Fibroblast of villous mesenchyme (primary cell): ENCODE results near the gene FANCE. TPM values are rescaled to one million over a fixed set of nuclear protein-coding genes. Genes with fewer than 3 reads are reported as not detected.

Experiments
- DNase-seq: peaks from one replicate; pipeline ENCODE4 v3.0.0-alpha.2; 2010; ENCODE audit warnings: low read depth
- H3K4me3 ChIP-seq: 2 replicates; pipeline ENCODE4 v1.5.1; 2011; ENCODE audit warnings: low read depth, mild to moderate bottlenecking, low read length
- total RNA-seq: library from RNA; depleted of rRNA; stranded (reverse); fragments of >200 nt; gene quantifications from 2 replicates; pipeline ENCODE4 v1.2.3, GENCODE V29; 2012
- TF ChIP-seq, protein P1 (sequence below): IDR thresholded peaks from 2 replicates; pipeline ENCODE4 v1.5.1; 2012; ENCODE audit warnings: low read depth, mild to moderate bottlenecking, low read length; ENCODE audit not compliant: insufficient read depth

FANCE gene
- total RNA-seq, 1 donor: 6.5 TPM

DNA sequence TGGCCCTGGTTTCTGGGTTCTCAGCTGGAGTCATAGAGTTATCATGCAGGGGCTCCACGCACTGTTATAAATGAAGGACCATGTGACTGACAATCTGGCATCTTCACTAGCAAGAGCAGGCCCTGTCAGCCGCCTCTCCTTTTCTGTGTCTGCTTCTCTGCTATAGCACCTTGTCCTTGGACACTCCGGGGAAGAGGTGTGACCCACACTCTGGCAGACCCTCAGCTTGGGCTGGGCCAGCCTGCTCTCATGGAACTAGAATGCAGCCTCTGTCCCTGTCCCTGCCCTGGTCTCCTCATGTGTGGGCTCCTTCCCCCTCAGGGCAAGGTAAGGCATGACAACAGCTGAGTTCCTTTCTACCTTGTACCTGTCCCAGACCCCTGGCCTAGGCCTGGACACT is 10.9 kb upstream of the FANCE start:
- no peak overlapping the region for H3K4me3 ChIP-seq
- TF ChIP-seq, protein P1, sequence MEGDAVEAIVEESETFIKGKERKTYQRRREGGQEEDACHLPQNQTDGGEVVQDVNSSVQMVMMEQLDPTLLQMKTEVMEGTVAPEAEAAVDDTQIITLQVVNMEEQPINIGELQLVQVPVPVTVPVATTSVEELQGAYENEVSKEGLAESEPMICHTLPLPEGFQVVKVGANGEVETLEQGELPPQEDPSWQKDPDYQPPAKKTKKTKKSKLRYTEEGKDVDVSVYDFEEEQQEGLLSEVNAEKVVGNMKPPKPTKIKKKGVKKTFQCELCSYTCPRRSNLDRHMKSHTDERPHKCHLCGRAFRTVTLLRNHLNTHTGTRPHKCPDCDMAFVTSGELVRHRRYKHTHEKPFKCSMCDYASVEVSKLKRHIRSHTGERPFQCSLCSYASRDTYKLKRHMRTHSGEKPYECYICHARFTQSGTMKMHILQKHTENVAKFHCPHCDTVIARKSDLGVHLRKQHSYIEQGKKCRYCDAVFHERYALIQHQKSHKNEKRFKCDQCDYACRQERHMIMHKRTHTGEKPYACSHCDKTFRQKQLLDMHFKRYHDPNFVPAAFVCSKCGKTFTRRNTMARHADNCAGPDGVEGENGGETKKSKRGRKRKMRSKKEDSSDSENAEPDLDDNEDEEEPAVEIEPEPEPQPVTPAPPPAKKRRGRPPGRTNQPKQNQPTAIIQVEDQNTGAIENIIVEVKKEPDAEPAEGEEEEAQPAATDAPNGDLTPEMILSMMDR: no peak
- no peak for DNase-seq

GRCh38 chr6:35441642-35442041 is 10.5 kb upstream of the FANCE start:
- TF ChIP-seq, protein P1: no peak
- no peak for DNase-seq
- H3K4me3 ChIP-seq: no peak overlapping the region

DNA sequence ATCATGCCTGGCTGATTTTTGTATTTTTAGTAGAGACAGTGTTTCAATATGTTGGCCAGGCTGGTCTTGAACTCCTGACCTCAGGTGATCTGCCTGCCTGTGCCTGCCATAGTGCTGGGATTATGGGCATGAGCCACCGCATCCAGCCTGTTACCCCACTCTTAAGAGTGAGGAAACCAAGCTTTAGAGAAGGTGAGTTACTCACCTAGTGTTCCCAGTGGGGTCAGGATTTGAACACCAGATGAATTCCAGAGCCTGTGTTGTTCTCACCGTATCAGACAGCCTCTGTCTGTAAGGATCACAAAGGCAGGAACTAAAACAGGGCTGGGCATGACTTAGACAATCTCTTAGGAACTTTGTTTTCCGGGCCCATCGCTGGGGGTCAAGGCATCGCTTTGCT is 9.4 kb upstream of the FANCE start:
- TF ChIP-seq, protein P1: no peak
- DNase-seq: no peak
- no peak overlapping the region for H3K4me3 ChIP-seq

- no peak for DNase-seq
- H3K4me3 ChIP-seq: no peak overlapping the region
- TF ChIP-seq, protein P1: no peak
These were observed 8.7 kb upstream of the FANCE start for GRCh38 chr6:35443341-35444030.

- TF ChIP-seq, protein P1: no peak
- no peak overlapping the region for H3K4me3 ChIP-seq
- peak; percentile 14 for DNase-seq
These were observed 6.4 kb upstream of the FANCE start for GRCh38 chr6:35445691-35446090.

- TF ChIP-seq, protein P1: no peak
- no peak for DNase-seq
- no peak overlapping the region for H3K4me3 ChIP-seq
These were observed 3.9 kb upstream of the FANCE start for GRCh38 chr6:35448191-35448590.
